Measurements from ENCODE around the gene AFG1L. TPM values are rescaled to one million over a fixed set of nuclear protein-coding genes. Genes with fewer than 3 reads are reported as not detected.

AFG1L gene
- total and polyA plus RNA-seq, 2 experiments from 2014 or later, result 4.1 to 8.7 TPM

- no peaks in the 10 kb centered on the region for H3K36me3 Mint-ChIP-seq (ENCODE audit: low read depth)
- H3K27ac ChIP-seq (ENCODE audit: low read depth), result no peak overlapping the region
- no peaks in the 10 kb centered on the region for H3K27me3 ChIP-seq (ENCODE audit: insufficient read depth)
- no peaks in the 10 kb centered on the region for H3K79me2 ChIP-seq (replicated peaks; ENCODE audit: insufficient read depth)
- H3K27me3 Mint-ChIP-seq (ENCODE audit: insufficient read depth, low read depth, poor library complexity), result no peaks in the 10 kb centered on the region
- H3K27ac Mint-ChIP-seq, result no peak overlapping the region
- H3F3A ChIP-seq (replicated peaks; ENCODE audit: low read depth), result no peaks in the 10 kb centered on the region
- no peak overlapping the region for H2AFZ ChIP-seq
- DNase-seq (ENCODE audit: low spot score) (peak; percentile 39), ATAC-seq (peak; percentile 85)
- no peaks in the 10 kb centered on the region for H3K9me2 ChIP-seq (ENCODE audit: insufficient read depth)
- no peak overlapping the region for H3K4me3 Mint-ChIP-seq
- H4K20me1 ChIP-seq (replicated peaks; ENCODE audit: insufficient read depth), result no peaks in the 10 kb centered on the region
- H3K36me3 ChIP-seq (ENCODE audit: insufficient read depth), result no peaks in the 10 kb centered on the region
- H3K9me3 Mint-ChIP-seq, result no peaks in the 10 kb centered on the region
- 0 out of 2 replicates have a peak, but pooled peaks cover 4% of the 10 kb centered on the region for H3K4me1 ChIP-seq (ENCODE audit: insufficient read depth)
- H3K4me3 ChIP-seq, result no peak overlapping the region
- H3K4me1 Mint-ChIP-seq, result peaks cover 7% of the 10 kb centered on the region; the same call in 2 of the 3 replicates
- H3K4me2 ChIP-seq, result no peak overlapping the region
- TF ChIP-seq CREB1 (CRISPR knock-in tag; IDR thresholded peaks at IDR 0.05; ENCODE audit: low read depth) (no peak), ZNF331 (CRISPR knock-in tag; IDR thresholded peaks at IDR 0.05; ENCODE audit: low read depth) (no peak), CTCF (conservative IDR thresholded peaks at IDR 0.05; ENCODE audit: low read depth in 2 of 2) (peak; percentile 42 to 60), ETS1 (IDR thresholded peaks at IDR 0.05) (no peak), EZH2 (IDR thresholded peaks at IDR 0.05; ENCODE audit: low read depth, unreplicated experiment) (no peak)
Measured at GRCh38 chr6:108359901-108360882, 65.3 kb downstream of the AFG1L start.

GRCh38 chr6:108360919-108361311 is 66.1 kb downstream of the AFG1L start:
- no peaks in the 10 kb centered on the region for H4K20me1 ChIP-seq (replicated peaks; ENCODE audit: insufficient read depth)
- TF ChIP-seq CTCF (conservative IDR thresholded peaks at IDR 0.05; ENCODE audit: low read depth in 2 of 2) (no peak), ETS1 (IDR thresholded peaks at IDR 0.05) (no peak), STAT1 (IDR thresholded peaks at IDR 0.05; ENCODE audit: unreplicated experiment) (no peak), NANOG (IDR thresholded peaks at IDR 0.05; ENCODE audit: borderline replicate concordance) (no peak), EZH2phosphoT487 (IDR thresholded peaks at IDR 0.05; ENCODE audit: unreplicated experiment) (no peak), POLR2AphosphoS5 (IDR thresholded peaks at IDR 0.05; ENCODE audit: low read depth) (no peak), REST (IDR thresholded peaks at IDR 0.05; ENCODE audit: unreplicated experiment) (no peak), JUNB (IDR thresholded peaks at IDR 0.05; ENCODE audit: unreplicated experiment) (no peak), CREB1 (CRISPR knock-in tag; IDR thresholded peaks at IDR 0.05; ENCODE audit: low read depth) (no peak), EZH2 (IDR thresholded peaks at IDR 0.05; ENCODE audit: low read depth, unreplicated experiment) (no peak), ZNF114 (CRISPR knock-in tag; IDR thresholded peaks at IDR 0.05) (no peak)

More at GRCh38 chr6:108360919-108361311, 66.1 kb downstream of the AFG1L start:
- Histone ChIP-seq H3K27me3 (ENCODE audit: insufficient read depth) (no peaks in the 10 kb centered on the region), H3K4me2 (no peak overlapping the region), H3K4me3 (no peak overlapping the region), H3F3A (replicated peaks; ENCODE audit: low read depth) (no peaks in the 10 kb centered on the region), H3K79me2 (replicated peaks; ENCODE audit: insufficient read depth) (no peaks in the 10 kb centered on the region), H3K9me2 (ENCODE audit: insufficient read depth) (no peaks in the 10 kb centered on the region), H2AFZ (no peak overlapping the region), H3K27ac (ENCODE audit: low read depth) (no peak overlapping the region), H3K4me1 (ENCODE audit: insufficient read depth) (0 out of 2 replicates have a peak, but pooled peaks cover 4% of the 10 kb centered on the region), H3K36me3 (ENCODE audit: insufficient read depth) (no peaks in the 10 kb centered on the region)
- no peaks in the 10 kb centered on the region for H3K36me3 Mint-ChIP-seq (ENCODE audit: low read depth)
- H3K9me3 Mint-ChIP-seq, result no peaks in the 10 kb centered on the region
- H3K4me1 Mint-ChIP-seq, result peaks cover 7% of the 10 kb centered on the region; the same call in 2 of the 3 replicates
- no peak overlapping the region for H3K4me3 Mint-ChIP-seq
- no peak for DNase-seq (ENCODE audit: low spot score)
- H3K27me3 Mint-ChIP-seq (ENCODE audit: insufficient read depth, low read depth, poor library complexity), result no peaks in the 10 kb centered on the region
- ATAC-seq, result no peak
- no peak overlapping the region for H3K27ac Mint-ChIP-seq

All from GM23338 (cell line).